GDM1 (cell line): ENCODE measurements around the gene GPBAR1.
A peak's percentile ranks its signal among the peaks of the same experiment; 100 is the strongest.

Experiments
- DNase-seq: peaks from one replicate; lab custom pipeline; 2025; lab: John Stamatoyannopoulos, UW

Gene GPBAR1

GRCh38 chr2:218260742-218261422 is at the start of gene GPBAR1:
Gene GPBAR1, plus strand, starts transcription at chr2:218261015. Its CDS starts 1,710 bp downstream, at chr2:218262725.
- no peak for DNase-seq

GRCh38 chr2:218214116-218214515 is 46.7 kb upstream of the GPBAR1 start:
- DNase-seq: no peak

GRCh38 chr2:218216336-218216673 is 44.5 kb upstream of the GPBAR1 start:
- DNase-seq: no peak

GRCh38 chr2:218216674-218217359 is 44.0 kb upstream of the GPBAR1 start, which contains the start of gene ARPC2:
Gene ARPC2, plus strand, starts transcription at chr2:218217189. Its CDS starts 282 bp downstream, at chr2:218217471.
- peak; percentile 95 for DNase-seq

- peak; percentile 41 for DNase-seq
Observed at GRCh38 chr2:218217360-218218267, 43.2 kb upstream of the GPBAR1 start.

GRCh38 chr2:218218268-218219185 is 42.3 kb upstream of the GPBAR1 start:
- peak; percentile 25 for DNase-seq

- DNase-seq: no peak
Observed at GRCh38 chr2:218219934-218220333, 40.9 kb upstream of the GPBAR1 start.

GRCh38 chr2:218221000-218221399 is 39.8 kb upstream of the GPBAR1 start:
- DNase-seq: no peak

- DNase-seq: no peak
Observed at GRCh38 chr2:218223046-218223445, 37.8 kb upstream of the GPBAR1 start.

GRCh38 chr2:218224186-218224585 is 36.6 kb upstream of the GPBAR1 start:
- DNase-seq: no peak

GRCh38 chr2:218226903-218227302 is 33.9 kb upstream of the GPBAR1 start:
- DNase-seq: no peak

GRCh38 chr2:218228366-218229090 is 32.3 kb upstream of the GPBAR1 start:
- no peak for DNase-seq

GRCh38 chr2:218229239-218229638 is 31.6 kb upstream of the GPBAR1 start:
- DNase-seq: peak; percentile 65

GRCh38 chr2:218229851-218230250 is 31.0 kb upstream of the GPBAR1 start:
- DNase-seq: no peak

GRCh38 chr2:218230882-218231281 is 29.9 kb upstream of the GPBAR1 start:
- no peak for DNase-seq

- no peak for DNase-seq
Observed at GRCh38 chr2:218233543-218233942, 27.3 kb upstream of the GPBAR1 start.

GRCh38 chr2:218234521-218234920 is 26.3 kb upstream of the GPBAR1 start:
- DNase-seq: no peak

GRCh38 chr2:218235017-218235416 is 25.8 kb upstream of the GPBAR1 start:
- DNase-seq: no peak

- DNase-seq: no peak
Observed at GRCh38 chr2:218236829-218237228, 24.0 kb upstream of the GPBAR1 start.

- no peak for DNase-seq
Observed at GRCh38 chr2:218238887-218239286, 21.9 kb upstream of the GPBAR1 start.

- no peak for DNase-seq
Observed at GRCh38 chr2:218244204-218244603, 16.6 kb upstream of the GPBAR1 start.
